GM10266 (cell line): ENCODE results near the gene CFAP97D2.

ENCODE experiments used
- DNase-seq: peaks from one replicate; pipeline ENCODE4 v3.0.0; 2012; ENCODE audit errors: extremely low spot score
- CTCF ChIP-seq: IDR thresholded peaks from 2 replicates; pipeline ENCODE4 v1.5.1; 2012; ENCODE audit warnings: mild to moderate bottlenecking, low read depth; ENCODE audit not compliant: control insufficient read depth, insufficient read depth; ENCODE audit errors: missing control alignments

Gene CFAP97D2

GRCh38 chr13:114268344-114269280, 89.6 kb downstream of the CFAP97D2 start:
- DNase-seq, result no peak
- TF ChIP-seq CTCF, result no peak

- no peak for DNase-seq
- no peak for TF ChIP-seq CTCF
Observed at GRCh38 chr13:114269281-114269770, 90.3 kb downstream of the CFAP97D2 start.
